ENCODE data around the gene RNU1-4.
"Not testable (repeated sequence)": the region's sequence is repeated elsewhere in the genome, so short reads cannot be mapped to it uniquely, and the experiment has no call there.

Gene RNU1-4

DNA sequence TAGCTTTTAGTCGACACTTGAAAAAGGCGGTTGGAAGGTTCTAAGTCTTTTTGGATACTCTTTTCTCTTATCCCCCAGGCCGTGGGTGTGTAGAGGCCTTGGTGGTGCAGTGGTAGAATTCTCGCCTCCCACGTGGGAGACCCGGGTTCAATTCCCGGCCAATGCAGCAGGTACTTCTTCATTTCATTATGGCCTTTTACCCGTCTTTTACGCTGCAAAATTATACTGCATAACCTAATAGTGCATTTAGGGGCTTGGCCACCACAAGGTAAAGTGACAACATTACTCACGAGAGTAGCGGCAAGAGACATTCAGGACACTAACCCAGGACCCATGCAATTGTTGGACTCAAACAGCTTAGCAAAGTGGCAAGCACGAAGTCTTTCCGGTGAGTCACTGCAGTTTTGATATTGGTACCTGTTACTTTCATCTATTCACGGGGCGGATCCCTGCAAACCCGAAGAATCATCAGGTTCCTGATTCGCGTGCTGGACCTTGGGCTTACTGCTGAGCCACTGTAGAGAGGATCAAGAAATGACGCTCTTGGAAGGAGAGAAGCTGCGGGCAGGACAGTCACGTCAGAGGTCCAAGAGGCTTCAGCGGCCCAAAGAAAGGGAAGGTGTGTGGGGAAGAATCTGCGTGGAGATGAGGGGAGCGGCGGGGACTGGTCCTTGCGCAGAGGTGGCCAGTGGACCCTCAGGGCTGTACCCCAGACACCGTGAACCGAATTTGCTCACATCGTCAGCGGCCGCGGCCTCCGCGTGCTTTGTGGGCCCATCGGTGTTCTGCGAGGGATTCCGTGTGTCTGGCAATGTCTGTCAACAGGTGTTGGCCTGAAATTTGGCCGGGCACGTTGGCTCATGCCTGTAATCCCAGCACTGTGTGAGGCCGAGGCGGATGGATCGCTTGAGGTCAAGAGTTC lies 12.9 kb upstream of the RNU1-4 start:
- peak; percentile 58 for DNase-seq (ENCODE audit: low spot score)
- TF ChIP-seq, protein P1, sequence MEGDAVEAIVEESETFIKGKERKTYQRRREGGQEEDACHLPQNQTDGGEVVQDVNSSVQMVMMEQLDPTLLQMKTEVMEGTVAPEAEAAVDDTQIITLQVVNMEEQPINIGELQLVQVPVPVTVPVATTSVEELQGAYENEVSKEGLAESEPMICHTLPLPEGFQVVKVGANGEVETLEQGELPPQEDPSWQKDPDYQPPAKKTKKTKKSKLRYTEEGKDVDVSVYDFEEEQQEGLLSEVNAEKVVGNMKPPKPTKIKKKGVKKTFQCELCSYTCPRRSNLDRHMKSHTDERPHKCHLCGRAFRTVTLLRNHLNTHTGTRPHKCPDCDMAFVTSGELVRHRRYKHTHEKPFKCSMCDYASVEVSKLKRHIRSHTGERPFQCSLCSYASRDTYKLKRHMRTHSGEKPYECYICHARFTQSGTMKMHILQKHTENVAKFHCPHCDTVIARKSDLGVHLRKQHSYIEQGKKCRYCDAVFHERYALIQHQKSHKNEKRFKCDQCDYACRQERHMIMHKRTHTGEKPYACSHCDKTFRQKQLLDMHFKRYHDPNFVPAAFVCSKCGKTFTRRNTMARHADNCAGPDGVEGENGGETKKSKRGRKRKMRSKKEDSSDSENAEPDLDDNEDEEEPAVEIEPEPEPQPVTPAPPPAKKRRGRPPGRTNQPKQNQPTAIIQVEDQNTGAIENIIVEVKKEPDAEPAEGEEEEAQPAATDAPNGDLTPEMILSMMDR (IDR thresholded peaks at IDR 0.05; ENCODE audit: borderline replicate concordance, control extremely low read depth, extremely low read depth, insufficient read depth, missing control alignments): no peak
- in situ Hi-C loops (cut with MboI; ENCODE audit: low sequenced_read_pairs, unreplicated experiment): no loop called here

DNA sequence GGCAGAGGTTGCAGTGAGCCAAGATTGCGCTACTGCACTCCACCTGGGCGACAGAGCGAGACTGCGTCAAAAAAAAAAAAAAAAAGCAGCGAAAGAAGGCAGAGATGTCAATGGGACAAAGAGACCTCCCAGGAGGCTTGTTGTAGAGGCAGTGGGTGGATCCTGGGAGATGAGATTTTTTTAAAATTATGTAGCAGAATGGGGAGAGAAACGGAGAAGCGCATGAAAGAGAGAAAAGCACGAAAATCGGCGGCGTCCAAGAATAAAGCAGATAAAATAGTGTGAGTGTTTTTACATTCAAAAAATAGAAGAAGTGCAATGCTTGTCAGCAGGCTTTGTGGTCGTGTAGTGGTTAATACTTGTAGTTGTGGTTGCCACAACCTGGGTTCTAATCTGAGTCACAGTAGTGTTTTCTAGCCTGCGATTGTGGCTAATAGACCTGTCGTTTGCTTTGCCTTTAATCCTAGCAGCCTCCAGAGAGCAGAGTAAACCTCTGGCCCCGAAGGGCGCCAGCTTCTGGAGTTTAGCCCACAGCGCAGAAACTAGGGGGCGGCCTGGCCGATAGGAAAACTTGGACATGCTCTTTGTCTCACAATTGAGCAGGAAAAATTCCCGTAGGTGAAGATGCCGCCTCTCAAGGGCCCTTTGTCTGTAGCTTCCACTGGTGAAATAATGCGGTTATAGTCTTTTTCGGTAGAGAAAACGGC lies 11.9 kb upstream of the RNU1-4 start:
- in situ Hi-C loops (cut with MboI; ENCODE audit: low sequenced_read_pairs, unreplicated experiment): not testable (repeated sequence)
- DNase-seq (ENCODE audit: low spot score): peak; percentile 68

DNA sequence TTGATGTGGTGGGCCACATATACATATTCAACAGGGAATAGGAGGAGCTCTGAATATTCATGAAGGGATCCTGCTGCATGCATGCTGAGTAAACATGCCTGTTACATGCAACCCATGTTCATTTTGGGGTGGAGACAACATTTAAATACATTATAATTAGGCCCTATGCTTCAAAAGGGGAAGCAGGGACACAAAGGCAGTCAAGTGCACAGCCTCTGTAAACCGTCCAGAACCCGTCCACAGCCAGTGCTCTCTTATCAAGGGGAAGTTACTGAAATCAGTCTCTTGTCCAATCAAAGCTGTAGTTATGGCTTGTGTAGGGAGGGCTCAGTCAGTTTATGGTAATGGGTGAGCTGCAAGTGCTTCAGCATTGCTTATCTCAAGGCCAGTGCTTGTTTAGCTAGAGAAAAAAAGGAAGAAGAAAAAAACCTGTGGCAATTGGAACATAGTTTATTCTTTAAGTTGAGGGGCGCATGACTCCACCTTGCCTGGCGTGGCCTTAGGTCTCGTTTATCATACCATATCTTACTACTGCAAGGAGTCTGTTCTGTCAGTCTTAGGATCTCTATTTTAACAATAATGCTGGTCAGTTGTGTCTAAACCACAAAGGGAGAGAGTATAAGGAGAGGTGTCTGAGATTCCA lies 7.9 kb upstream of the RNU1-4 start:
- in situ Hi-C loops (cut with MboI; ENCODE audit: low sequenced_read_pairs, unreplicated experiment); DNase-seq (ENCODE audit: low spot score): not testable (repeated sequence)

DNA sequence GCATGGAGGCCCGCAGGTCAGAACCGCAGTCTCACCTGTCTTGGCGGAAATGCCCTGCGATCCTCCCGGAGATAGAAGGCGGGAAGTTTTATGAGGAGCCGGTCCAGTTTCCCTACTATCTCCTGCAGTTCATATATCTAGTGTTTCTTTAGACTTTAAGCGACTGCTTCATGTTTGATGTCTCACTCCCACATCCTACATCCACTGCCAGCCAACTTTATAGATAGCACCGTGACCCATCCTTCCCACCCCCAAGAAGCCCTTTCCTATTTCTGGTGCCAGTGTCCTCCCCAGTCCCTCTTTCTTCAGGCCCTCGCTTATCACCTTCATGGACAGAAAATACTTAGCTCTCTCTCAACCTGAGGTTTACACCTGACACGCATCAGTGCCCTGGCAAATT lies 914 bp downstream of the RNU1-4 start:
- in situ Hi-C loops (cut with MboI; ENCODE audit: low sequenced_read_pairs, unreplicated experiment): not testable (repeated sequence)

DNA sequence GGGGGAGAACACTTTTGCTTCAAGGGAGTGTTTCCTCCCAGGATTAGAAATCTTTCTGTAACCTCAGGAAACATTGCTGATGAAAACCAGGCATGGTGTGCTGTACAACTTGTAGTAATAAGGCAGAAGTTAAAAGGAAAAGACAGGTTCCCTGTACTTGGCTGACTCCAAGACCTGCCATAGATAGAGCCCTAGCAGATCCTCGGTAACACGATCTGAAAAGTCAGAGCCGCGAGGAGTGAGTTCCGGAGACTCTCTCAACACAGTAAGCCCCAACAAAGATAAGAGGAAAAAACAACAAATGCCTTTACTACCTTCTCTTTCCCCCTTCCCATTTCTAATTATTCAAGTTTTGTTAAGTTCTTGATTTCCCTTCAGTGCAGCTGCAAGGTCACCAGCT lies 7.3 kb downstream of the RNU1-4 start:
- DNase-seq (ENCODE audit: low spot score); in situ Hi-C loops (cut with MboI; ENCODE audit: low sequenced_read_pairs, unreplicated experiment): not testable (repeated sequence)

More for the DNA sequence above, 914 bp downstream of the RNU1-4 start:
- DNase-seq (ENCODE audit: low spot score): not testable (repeated sequence)

DNA sequence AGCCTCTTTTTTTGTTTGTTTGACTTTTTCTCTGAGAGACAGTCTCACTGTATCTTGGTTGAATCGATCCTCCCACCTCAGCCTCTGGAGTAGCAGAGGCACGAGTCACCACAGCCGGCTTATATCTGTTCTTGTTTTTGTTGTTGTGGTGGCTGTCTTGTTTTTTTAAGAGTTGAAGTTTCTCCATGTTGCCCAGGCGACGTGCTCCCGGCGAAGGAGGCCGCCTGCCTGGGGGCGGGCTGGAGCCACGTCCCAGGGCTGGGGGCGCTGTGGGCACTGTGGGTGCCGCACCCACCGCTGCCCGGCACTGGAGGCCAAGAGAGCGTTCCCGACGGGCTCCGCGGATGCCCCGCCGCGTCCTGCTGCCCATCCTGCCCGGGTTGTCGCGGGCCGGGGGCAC lies 8.4 kb downstream of the RNU1-4 start:
- DNase-seq (ENCODE audit: low spot score); in situ Hi-C loops (cut with MboI; ENCODE audit: low sequenced_read_pairs, unreplicated experiment): not testable (repeated sequence)

DNA sequence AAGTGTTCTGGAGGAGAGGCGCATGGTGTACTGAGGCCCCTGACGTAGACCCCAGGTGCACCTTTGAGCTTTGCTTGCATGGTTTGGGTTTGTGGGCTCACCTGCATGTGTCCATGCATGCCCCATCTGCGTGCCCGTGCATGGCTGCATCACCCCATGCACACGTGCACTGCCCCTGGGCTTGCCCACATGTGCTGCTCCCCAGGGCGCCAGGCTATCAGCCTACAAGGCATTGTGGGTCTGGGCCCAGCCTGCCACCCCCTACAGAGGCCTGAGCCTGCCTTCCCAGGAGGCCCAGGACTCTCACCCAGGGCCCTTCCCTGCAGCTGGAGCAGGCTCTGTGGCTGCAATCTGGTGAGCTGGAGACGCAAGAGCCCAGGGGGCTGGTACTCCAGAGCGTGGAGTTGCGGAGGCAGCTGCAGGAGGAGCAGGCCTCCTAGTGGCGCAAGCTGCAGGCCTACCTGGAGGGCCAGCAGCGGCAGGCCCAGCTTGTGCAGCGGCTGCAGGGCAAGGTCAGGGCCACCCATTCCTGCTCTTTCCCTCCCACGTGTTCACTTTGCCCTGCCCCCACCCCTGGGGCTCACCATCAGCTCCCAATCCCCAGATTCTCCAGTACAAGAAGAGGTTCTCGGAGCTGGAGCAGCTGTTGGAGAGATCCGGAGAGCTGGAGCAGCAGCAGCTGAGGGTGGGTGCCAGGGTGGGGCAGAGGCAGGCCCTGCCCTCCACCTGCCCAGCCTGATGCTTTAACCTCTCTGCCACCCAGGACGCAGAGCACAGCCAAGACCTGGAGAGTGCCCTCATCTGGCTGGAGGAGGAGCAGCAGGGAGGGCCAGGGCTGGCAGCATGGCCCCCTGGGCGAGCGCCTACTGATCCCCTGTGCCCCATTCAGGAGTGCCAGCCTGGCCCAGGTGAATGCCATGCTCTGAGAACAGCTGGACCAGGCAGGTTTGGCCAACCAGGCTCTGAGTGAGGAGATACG lies 9.9 kb downstream of the RNU1-4 start:
- in situ Hi-C loops (cut with MboI; ENCODE audit: low sequenced_read_pairs, unreplicated experiment); DNase-seq (ENCODE audit: low spot score): not testable (repeated sequence)

DNA sequence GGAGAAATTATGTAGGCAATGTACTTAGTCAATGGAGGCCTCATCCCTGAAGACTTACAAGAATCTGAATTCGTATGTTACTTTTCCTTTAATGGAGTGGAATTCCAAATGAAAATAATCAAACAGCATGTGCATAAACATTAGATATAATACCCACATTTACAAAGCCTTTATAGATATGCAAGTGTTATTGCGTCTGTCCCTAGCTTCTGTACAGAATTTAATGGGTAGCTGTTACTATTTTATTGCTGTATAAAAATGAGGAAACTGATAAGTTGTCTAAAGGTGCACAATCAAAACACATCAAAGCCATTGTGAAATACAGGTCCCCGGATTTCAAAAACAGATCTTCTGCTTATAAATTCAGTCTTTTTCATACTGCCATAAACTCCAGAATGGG lies 12.5 kb downstream of the RNU1-4 start:
- in situ Hi-C loops (cut with MboI; ENCODE audit: low sequenced_read_pairs, unreplicated experiment): not testable (repeated sequence)

DNA sequence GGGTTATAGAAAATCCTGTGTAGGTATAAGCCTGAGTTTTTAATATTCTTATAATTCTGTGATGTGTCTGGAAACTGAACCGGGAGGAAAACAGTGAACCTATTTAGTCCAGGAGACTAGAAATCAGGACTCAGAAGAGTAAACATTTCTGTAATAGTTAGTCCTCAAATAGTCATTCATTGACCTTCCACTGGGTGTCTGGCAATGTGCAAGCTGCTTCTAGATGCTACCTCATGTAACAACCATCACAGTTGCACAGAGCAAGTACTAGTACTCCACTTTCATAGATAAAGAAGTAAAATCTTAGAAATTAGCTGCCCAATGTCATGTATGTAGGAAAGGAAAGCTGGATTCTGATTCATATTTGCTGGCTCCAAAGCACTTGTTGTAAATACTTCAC lies 15.1 kb downstream of the RNU1-4 start:
- in situ Hi-C loops (cut with MboI; ENCODE audit: low sequenced_read_pairs, unreplicated experiment); DNase-seq (ENCODE audit: low spot score): not testable (repeated sequence)

More for the DNA sequence above, 12.5 kb downstream of the RNU1-4 start:
- not testable (repeated sequence) for DNase-seq (ENCODE audit: low spot score)

DNA sequence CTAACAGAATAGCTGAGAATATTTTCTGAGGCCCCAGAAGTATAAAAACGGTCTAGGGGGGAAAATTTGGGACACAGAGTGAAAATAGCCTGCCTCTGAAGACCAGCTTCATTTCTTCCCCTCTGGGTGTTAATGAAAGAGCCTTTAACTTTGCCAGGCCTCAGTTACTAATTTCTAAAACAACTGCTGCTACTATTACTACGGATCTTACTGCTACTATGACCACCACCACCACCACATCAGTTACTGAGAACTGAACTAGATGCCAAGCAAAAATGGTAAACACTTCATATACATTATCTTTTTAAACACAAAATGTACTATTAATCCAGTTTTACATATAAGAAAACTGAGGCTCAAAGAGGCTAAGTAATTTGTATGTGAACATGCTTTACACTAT lies 15.6 kb downstream of the RNU1-4 start:
- in situ Hi-C loops (cut with MboI; ENCODE audit: low sequenced_read_pairs, unreplicated experiment); DNase-seq (ENCODE audit: low spot score): not testable (repeated sequence)

DNA sequence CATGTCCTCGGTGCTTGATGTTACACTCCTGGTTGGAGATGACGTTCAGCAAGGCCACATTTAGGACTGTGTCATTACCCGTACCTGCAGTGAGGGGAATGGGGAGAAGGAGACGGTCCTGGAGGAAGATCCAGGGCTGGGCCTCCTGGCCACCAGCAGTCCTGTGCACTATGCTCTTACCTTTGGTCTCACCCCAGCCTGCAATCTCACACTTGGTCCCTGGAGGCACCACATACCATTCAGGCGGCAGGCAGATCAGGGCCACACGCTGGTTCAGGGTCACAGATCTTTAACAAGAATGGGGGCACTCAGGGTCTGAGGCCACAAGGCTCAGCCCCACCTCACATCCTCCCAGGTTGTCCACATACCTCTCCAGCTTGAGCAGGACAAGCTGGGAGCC lies 17.3 kb downstream of the RNU1-4 start:
- in situ Hi-C loops (cut with MboI; ENCODE audit: low sequenced_read_pairs, unreplicated experiment); DNase-seq (ENCODE audit: low spot score): not testable (repeated sequence)

DNA sequence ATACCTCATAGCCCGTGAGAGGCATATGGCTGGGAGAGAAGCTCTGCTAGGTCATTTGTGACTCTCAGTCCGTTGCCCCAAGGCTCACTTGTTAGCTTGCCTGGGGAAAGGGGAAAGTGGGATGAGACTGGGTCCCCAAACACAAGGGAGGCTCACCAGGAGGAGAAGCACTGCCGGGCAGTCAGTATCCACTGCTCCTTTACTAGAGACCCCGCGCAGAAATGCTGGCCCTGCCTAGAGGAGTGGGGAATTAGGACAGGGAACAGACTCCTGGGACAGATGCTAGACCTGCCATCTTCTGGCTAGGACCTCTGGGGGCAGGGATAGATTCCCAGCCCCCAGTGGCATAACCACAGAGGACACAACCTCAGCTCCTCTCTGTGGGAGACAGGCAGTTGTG lies 17.7 kb downstream of the RNU1-4 start:
- in situ Hi-C loops (cut with MboI; ENCODE audit: low sequenced_read_pairs, unreplicated experiment); DNase-seq (ENCODE audit: low spot score): not testable (repeated sequence)

DNA sequence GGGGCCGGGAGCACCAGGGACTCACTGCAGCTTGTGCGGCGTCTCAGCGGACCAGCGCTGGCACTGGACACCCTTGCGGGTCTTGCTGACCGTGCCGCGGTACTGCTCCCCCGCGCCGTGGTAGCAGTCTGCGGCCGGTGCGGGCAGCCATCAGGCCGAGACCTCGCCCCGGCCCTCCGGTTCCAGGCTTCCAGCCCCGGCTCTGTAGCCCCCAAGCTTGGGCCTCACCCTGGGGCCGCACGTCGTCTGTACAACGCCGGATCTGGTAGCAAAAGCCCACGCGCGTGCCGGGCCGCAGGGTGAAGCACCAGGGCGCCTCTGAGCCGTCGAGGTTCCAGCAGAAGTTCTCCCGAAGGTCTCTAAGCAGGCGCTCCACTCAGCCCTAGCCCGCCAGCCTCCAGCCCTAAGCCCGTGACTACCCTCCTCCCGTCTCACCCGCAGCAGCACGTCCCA lies 18.8 kb downstream of the RNU1-4 start:
- DNase-seq (ENCODE audit: low spot score); in situ Hi-C loops (cut with MboI; ENCODE audit: low sequenced_read_pairs, unreplicated experiment): not testable (repeated sequence)

DNA sequence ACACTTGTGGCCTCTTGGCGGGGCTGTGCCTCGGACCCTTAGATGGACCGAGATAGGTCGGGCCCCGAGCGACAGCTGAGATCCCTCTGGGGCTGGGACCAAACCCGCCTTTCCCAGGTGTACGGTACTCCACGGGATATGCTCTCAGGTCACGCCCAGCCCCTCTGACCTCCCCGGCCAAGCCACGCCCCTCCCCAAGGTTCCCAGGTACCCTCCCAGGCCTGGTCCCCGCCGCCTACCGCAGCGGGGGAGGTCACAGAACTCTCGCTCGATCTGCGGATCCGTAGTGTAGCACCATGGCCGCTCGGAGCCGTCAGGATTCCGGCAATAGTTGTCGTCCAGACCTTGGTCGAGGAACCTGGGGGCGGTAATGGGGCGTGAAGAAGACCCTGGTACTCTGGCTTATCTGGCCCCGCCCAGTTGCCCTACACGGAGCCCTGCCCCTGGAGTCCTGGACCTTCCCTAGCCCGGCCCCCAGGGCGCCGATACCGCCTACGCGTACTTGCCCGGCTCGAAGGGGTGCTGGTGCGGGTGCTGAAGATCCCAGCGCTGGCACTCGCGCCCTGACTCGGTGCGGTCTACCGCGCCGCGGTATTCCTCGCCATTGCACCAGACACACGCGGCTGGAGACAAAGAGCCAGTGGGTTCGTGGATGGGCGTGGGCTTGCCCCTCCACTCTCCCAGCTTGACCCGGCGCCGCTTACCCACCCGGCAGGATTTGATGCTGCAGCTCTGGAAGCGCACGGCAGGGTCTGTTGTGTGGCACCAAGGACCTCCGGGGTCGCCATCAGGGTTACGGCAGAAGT lies 19.5 kb downstream of the RNU1-4 start:
- in situ Hi-C loops (cut with MboI; ENCODE audit: low sequenced_read_pairs, unreplicated experiment); DNase-seq (ENCODE audit: low spot score): not testable (repeated sequence)

DNA sequence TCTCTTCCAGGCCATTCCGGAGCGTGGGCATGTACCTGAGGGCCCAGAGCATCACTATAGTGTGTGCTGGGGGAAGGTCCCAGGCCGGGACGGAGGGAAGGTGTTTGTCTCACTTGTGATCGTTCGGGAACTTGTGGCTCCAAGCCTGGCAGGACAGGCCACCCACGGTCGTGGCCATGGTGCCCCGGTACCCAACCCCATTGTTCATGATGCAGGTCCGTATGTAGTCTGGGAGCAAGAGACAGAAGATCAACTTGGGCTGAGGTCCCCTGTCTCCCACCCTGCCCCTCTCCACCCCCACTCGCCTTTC lies 20.1 kb downstream of the RNU1-4 start:
- DNase-seq (ENCODE audit: low spot score); in situ Hi-C loops (cut with MboI; ENCODE audit: low sequenced_read_pairs, unreplicated experiment): not testable (repeated sequence)

DNA sequence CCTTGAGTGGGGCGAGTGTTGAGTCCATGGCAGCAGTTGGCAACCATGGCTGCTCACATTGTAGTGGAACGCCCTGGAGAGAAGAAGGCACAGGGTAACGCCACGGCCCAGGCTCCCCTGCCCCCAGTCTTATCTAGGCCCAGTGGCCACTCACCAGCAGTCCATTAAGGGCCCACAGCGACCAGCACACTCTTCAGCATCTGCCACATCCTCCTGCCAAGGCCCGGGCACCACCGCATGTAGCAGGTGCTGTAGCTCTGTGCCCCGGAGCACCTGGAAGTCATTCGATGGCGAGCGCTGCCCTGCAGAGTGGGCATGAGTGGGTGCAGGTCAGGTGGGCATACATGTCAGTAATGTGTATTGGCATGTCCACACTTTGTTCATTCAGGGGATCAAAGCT lies 20.5 kb downstream of the RNU1-4 start:
- in situ Hi-C loops (cut with MboI; ENCODE audit: low sequenced_read_pairs, unreplicated experiment): not testable (repeated sequence)

More for the DNA sequence above, 20.5 kb downstream of the RNU1-4 start:
- DNase-seq (ENCODE audit: low spot score): not testable (repeated sequence)

Data from GM13976 (cell line).